ENCODE data around the gene MAPKAPK3. TPM values are rescaled to one million over a fixed set of nuclear protein-coding genes. Genes with fewer than 3 reads are reported as not detected.
"Not testable (repeated sequence)": the region's sequence is repeated elsewhere in the genome, so short reads cannot be mapped to it uniquely, and the experiment has no call there.

MAPKAPK3 gene
- total RNA-seq, 1 donor from 2014 or later, result 24.3 TPM

DNA sequence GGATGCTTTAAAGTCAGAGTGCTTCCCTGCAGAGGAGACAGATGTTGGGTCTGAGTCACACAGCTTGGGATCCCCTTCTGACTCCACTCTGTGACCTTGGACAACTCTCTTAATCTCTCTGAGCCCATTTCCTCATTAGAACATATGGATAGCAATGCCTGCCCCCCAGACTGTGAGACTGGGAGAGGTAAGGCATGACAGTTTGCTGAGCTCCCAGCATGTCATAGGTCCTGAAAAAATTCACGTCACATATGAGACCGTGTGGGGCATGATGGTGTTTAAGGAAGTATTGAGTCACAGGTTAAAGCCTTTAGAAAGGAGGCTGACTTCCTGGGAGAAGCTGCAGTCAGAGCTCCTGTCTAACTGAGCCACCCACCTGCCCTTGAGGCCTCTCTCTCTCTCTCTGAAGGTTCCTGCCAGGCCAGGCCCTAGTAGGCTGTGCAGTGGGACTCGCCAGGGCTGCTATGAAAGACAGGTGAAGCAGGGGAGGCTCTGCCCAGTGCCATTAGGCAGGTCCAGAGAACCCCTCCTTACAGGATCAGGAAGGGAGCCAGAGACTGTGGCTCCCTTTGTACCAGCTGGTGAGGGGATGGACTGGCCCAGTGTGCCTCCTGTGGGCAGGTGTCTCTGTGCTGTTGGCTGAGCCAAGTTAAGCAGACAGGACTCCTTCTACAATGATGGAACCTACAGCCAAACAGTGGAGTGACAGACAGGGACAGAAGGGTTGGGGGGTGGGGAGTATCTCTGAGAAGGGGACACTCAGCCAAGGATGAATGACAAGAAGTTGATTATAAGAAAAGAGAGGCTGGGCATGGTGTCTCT lies 38.3 kb downstream of the MAPKAPK3 start:
- DNase-seq (ENCODE audit: low spot score), result no peak

DNA sequence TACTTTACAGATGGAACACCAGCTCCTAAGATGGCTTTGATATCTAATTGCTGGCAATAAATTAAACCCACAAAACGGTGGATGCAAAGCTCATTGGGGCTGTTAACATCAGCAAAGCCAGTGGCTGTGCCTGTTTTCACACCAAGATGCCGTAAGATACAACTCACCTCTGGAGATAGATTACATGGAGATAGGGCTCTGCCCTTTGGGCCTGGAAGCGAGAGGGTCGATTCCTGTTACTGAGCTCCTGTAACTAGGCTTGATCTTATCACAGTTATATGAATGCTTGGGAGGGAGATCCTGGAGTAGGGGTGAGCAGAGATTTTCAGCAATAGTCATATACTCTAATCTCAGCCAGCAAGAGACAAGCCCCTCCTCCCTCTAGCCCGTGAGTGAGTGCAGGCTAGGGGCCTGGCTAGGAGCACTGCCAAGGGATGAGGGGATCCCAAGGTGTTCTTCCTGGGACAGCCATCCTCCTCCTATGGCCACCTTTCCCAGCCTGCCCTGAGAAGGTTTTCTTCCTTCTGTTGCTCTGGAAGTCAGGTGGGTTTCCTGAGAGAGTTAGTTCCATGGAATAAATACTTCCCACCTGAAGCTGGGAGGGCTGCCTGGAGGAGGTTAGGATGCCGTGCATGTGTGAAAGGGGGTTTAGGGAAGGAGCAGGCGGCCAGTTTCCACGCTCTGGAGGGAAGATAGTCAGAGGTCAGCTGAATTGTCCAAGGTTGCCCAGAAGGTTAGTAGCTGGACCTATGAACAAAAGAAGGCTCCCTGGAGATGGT lies 39.7 kb downstream of the MAPKAPK3 start:
- DNase-seq (ENCODE audit: low spot score), result no peak

DNA sequence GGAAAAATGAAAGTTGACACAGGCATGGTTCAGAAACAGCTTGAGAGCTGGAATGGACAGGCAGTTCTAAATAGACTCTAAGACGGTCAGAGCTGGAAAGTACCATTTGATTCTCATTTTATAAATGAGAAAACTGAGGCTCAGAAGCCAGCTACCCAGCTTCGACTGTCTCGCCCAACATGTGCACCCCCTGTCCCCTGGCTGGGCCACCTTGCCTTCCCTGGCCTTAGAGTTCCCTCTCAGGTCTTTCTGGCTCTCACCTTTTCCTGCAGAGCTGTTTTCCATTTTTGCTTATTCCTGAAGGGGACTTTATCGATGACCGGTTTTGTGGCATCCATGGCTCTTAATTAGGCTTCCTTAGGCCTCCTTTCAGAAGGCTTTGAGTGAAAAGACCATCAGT lies 40.5 kb downstream of the MAPKAPK3 start:
- DNase-seq (ENCODE audit: low spot score), result no peak

DNA sequence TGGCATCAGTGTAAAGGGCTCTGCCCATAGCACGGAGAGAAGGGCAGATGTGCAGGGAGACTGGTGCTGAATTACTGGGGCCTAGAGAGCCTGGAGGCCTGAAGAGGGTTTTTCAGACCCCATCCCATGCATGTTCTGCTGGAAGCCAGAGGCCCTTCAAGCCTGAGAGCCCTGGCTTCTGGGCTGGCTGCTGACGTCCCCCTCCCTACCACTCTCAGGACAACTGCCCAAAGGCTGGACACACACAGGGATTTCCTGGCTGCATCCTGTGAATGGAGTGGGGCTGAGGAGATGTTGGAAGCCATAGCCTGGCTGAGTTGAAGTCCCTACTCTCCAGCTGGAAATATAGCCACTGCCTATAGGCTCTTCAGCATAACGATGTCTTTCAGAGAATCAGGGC lies 40.9 kb downstream of the MAPKAPK3 start:
- no peak for DNase-seq (ENCODE audit: low spot score)

DNA sequence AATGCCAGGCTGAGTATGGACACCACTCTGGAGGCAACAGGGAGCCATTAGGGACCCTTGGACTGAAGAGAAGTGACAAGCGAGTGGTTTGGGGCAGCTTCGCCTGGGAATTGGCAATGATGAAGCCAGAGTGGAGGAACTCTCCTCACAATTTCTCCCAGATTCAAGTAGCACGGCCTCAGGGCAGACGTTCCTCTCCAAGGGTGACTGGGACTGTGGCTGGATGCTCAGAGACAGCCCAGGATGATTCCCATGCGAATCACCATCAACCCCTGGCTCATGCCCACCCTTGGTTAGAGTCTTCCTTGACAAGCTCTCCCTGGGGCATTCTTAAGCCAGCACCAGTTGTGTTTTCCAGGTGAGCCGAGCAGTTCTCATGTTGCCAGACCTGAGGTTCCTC lies 41.5 kb downstream of the MAPKAPK3 start:
- DNase-seq (ENCODE audit: low spot score), result no peak

DNA sequence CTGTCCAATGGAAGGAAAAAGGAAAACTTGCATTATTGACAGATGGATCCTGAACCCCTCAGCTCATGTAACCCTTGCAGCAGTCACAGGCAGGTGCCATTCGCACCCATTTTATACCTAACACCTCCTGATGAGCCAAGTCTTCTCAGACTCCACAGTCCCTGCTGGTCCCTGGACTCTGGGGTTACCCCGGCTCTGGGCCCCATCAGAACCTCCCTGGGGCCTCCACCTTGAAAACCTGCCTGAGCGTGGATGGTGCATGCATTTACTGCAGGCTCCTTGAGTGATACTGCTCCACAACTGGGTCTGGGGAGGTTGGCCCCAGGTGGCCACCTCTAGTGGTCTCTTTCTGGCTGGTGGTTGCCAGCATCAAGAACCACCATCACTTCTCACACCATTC lies 41.9 kb downstream of the MAPKAPK3 start:
- no peak for DNase-seq (ENCODE audit: low spot score)

DNA sequence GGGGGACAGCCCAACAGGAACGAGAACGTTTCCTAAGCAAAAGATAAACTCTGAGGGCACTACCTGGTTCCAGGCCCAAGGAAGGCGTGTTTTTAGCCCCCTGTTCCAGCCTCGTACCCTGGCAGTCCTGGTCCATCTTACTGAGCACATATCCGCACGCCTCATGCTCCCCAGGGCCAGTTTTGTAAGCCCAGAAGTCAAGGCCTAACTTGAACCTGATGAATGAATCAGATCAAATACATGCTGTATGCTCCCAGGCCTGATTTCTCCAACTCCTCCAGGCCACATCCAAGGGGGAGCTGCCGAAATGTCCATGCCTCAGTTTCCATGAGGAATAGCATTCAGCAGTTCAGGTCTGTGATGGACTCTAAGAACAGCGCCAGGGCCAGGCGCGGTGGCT lies 43.4 kb downstream of the MAPKAPK3 start:
- no peak for DNase-seq (ENCODE audit: low spot score)

DNA sequence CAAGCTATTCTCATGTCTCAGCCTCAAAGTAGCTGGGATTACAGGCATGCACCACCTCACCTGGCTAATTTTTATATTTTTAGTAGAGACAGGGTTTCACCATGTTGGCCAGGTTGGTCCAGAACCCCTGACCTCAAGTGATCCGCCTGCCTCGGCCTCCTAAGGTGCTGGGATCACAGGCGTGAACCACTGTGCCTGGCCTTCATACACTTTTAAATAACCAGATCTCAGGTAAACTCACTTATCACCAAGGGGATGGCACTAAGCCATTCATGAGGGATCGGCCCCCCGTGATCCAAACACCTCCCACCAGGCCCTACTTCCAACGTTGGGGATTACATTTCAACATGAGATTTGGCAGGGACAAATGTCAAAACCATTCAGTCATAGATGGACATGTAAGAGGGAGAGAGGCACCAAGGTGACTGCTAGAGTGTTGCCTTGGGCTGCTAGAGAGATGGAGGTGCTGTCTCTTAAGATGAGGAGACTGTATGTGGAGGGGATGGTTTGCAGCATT lies 44.4 kb downstream of the MAPKAPK3 start:
- no peak for DNase-seq (ENCODE audit: low spot score)

DNA sequence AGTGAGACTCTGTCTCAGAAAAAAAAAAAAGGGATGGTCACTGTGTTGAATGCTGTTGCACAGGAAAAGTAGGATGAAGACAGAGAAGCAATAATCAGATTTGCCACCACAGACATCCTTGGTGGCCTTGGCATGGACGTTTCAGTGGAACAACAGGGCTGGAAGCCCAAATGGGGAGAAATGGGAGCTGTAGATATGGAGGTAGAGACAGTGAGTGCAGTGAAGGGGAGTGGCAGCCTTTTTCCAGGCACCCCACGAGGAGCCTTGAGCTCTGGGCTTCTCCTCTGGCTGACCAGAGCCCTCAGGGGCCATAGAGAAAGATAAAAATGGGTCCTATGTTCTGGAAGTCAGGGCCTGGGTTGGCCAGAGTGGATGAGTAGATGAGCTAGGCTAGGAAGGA lies 45.5 kb downstream of the MAPKAPK3 start:
- no peak for DNase-seq (ENCODE audit: low spot score)

DNA sequence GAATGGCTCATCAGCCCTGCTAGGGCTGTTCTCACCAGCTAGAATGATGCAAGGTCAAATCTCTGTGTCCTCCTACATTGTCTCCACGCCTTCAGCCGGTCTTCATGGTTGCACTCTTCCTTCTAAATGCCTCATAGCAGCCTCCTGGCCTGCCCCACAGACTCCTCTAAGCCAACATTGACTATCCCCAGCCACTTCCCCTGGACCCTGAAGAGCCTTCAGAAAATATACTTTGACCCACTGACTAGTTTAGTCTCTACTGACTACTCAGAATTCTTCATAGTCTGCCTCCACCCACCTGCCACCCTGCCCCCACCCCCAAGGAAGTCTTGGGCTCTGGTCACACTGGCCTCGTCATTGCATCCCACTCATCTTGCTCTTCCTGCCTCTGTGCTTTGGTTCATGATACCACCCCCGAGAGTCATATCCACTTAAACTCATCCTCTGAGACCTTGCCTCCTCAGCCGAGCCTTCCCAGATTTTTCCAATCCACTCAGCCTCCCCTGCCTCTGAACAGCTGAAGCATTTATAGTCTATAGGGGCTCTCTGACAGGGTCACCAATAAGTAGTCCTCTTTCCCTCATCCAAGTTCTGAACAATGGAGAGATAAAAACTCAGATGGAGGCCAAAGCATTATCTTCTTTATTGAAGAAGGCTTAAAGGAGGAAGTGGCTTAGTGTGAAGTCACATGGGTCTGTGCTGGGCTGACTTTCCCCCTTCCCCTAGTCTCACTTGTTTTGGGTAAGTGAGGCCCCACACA lies 48.3 kb downstream of the MAPKAPK3 start:
- no peak for DNase-seq (ENCODE audit: low spot score)

DNA sequence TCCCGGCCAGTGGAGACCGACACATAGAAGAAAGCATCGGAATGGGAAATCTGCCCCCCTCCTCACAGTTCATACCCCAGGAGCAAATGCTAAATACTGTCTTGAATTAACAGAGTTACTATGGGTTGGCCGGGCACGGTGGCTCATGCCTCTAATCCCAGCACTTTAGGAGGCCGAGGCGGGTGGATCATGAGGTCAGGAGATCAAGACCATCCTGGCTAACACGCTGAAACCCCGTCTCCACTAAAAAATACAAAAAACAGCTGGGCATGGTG lies 48.8 kb downstream of the MAPKAPK3 start:
- not testable (repeated sequence) for DNase-seq (ENCODE audit: low spot score)

DNA sequence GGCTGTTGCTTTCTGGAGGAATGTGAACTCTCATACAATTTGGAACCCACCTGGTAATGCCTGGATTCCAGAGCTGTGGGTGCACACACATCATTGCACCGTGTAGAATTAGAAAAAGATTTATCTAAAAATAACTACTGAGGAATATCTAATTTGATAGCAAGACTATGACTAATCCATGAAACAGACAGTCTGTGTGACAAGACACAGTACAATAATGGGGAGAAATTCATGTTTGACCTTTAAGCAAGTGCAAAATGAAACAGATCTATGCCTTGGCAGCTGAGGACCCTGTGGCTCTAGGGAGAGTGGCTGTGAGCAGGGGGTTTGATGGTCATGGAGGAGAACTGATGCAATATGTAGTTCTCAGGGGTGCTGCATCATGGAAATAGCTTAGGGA lies 49.9 kb downstream of the MAPKAPK3 start:
- DNase-seq (ENCODE audit: low spot score), result no peak

DNA sequence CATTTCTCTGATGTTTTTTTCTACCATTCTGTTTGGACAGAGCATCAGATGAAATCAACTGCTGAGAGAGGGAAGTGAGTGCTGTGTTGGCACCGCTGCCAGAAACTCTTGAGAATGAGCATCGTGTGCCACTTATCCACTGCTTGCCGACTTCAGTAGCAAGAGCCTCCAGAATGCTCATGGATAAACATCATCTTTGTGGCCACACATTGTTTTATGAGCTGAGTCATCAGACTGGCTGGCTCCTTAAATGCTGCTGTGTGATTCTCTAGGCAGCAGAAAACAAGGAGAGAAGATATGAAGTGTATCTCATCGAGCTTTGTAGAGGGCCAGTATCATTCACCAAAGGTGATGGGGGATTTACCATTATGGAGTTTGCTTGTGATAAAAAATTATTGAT lies 54.4 kb downstream of the MAPKAPK3 start:
- no peak for DNase-seq (ENCODE audit: low spot score)

DNA sequence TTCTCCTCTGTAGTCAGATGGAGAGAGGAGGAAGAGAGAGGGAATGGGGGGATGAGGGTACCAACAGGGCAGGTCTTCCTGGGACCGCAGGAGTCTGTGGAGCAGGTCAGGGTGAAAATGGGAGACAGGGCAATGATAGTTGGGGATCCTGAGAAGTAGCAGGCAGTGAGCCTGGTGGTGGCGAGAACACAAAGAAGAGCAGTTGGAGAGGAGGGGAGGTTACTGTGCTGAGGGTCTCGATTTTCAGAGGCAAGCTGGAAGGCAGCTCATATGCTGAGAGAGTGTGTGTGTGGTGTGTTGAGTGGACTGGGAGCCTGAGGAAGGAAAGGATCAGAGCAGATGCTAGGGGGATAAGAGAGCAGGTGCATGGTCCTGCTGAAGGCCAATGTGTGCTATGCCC lies 55.7 kb downstream of the MAPKAPK3 start:
- no peak for DNase-seq (ENCODE audit: low spot score)

DNA sequence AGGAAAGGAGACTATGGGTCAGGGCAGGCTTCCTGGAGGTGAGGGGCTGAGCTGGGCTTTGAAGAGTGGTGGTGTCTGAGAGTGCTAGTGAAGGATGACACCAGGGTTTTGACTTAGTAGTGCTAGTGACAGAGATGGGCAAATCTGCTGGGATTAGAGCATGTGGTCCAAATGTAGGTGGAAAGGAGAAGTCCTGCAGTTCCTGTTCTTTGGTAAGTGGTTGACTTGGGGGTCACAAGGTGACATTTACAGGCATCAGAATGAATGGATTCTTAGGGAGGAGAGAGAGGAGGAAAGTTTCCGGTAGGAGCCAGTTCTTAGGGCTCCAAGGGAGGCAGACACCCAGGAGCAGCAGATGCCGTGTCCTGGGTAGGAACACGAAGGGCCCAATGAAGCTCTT lies 57.0 kb downstream of the MAPKAPK3 start:
- no peak for DNase-seq (ENCODE audit: low spot score)

DNA sequence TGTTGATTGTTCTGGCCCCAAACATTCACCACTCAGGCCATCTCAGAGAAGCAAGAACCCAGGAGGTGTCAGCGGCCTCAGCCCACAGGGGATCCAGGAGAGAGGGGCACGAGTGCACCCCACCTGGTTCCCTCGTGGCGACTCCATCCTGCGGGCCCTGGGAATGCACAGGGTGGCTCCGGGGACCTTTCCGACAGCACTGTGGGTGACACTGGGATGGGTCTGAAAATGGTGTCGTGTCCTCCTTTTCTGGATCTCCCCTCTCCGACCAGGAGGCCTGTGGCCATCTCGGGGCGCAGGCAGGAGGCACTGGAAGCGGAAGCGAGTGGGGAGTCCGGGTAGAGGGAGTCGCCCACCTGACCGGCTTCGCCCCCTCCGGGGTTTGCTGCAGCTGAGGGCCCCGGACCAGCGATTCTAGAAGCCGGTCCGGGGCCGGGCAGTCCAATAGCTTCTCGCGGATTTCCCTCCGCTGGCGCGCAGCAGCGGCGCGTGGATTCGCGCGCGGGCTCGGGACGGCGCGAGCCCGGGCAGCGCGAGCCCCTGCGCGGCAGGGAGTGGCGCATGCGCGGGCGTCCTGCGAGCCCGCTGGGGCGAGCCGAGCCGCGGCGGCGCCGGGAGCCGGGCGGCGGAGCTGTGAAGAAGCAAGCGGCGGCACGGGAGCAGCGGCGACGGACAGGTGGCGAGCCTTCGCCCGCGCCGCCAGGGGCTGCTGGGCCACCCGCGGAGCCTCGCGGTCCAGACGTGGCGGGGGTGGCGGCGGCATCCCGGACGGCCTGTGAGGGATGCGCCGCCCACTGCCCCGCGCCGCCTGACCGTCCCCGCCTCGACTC lies 57.6 kb downstream of the MAPKAPK3 start, which contains the start of gene DOCK3:
TSS of gene DOCK3 (plus strand) at position 579 of the 830 bp plus-strand sequence. CDS start 337 bp downstream, outside the sequence.
- DNase-seq (ENCODE audit: low spot score), result peak; percentile 53

DNA sequence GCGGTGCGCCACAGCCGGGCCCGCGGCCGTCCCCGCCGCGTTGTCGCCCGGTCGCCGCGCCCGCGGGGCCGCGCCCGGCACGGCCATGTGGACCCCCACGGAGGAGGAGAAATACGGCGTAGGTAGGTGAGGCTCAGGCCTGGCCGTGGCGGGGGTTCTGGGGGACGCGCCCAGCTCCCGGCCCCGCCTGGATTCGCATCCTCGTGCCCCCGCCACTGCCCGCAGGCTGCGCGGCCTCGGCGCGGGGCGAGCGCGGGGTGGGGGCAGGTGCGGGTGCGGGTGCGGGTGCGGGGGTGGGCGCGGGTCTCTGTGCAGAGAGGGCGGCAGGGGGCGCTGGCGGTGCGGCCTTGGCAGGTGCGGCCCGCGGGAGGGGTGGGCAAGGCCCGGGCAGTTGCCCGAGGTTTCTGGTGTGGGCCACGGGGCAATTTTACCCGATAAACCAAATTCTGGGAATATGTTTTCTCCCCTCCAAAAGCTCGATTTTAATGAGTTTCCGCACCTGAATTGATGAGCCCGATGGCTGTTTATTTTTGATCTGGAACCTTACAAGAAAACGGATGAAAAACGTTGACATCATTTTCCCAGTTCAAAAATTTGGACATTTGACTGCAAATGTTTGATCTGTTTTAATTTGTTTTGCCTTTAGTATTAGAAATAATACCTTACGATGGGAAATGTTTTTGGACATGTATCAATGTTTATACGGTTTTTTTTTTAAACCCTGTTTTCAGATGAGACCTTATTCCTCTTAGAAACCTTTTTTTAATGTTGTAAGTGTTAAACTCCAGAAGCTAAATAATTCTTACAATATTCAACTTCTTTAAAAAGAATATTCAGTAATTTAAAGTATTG lies 58.5 kb downstream of the MAPKAPK3 start:
- no peak for DNase-seq (ENCODE audit: low spot score)

DNA sequence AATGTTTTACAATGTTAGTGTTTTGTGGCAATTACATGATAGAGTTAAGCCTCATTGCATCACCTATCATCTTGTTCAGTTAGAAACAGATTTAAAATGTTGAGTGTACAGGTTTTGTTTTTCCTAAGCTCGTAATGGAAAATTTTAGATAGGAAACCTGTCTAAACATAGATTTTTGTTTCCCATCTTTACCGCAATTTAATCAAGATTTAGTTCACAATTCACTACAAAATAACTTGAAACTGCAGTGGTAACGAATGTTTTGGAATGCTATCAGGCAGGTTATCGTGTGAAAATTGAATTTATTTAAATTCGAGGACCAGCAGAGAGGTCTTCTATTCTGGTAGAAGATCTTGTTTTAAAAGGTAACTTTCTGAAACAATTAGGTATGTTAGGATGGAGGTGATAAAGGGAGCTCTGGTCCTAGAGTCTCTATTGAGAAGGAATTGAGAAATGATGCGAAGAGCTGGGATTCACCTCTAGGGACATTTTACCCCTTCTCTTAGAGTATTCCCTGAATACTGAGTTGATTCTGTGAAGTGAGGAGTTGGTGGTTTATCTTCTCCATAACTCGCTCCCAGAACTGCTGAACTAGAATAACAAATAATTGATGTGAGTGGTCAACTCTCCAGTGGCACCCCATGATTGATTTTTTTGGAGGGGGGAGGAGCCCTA lies 59.2 kb downstream of the MAPKAPK3 start:
- DNase-seq (ENCODE audit: low spot score), result no peak

DNA sequence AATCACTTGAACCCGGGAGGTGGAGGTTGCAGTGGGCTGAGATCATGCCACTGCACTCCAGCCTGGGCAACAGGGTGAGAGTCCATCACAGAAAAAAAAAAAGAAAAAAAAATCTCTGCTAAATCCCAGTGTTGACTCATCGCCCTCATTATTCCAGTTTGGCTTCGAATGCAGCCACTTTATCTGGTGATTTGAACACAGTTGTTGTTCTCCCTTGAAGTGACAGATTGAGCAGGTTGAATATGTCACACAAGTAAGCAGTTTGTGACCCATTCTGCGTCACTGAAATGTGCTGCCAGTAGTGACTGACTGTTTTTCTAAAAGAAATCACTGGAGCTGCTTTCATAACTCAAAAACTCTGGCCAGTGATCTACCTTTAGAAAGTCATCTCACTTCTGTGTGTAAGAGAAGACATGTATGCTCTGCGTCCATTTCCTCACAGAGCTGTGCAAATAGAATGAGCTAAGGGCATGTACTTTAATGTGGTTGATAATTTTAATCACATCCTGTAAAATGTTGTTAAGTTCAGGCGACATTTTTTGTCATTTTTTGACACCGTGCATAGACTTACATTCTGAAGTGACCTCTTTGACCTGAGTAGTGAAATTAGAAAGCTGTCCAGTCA lies 70.3 kb downstream of the MAPKAPK3 start:
- no peak for DNase-seq (ENCODE audit: low spot score)

Measured in umbilical cord (tissue), 2 donors.